Stimulated activated CD8-positive, alpha-beta memory T cell treated with anti-CD3 and anti-CD28 coated beads, Interleukin-15, amount 100 ng/mL, for 4 hours (primary cell): ENCODE measurements around the gene LPO.

Source experiments
- DNase-seq, 2 donors: peaks; one replicate each; pipeline ENCODE4 v3.0.0-alpha.2; 2020; ENCODE audit warnings: low read depth in 2 of 2

Gene LPO

GRCh38 chr17:58229384-58229783 is 9.0 kb upstream of the LPO start:
- no peak for DNase-seq

DNA sequence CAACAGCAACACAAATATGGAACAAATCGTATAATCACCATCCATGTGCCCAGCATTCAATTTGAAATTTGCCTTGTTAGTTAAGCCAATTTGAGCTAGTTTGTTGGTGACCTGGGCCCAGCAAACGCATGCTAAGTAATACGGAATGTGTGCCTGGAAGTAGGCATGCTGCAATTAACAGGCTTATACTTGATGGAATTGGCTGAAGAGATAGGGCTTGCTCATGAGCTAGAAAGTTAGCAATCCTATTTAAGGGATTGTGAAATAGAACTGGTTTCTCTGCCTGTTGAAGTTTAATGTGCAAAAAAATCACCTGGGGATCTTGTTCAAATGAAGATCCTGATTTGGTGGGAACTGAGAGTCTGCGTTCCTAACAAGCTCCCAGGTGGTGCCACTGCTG is 8.5 kb upstream of the LPO start:
- DNase-seq = no peak

GRCh38 chr17:58231641-58232040 is 6.7 kb upstream of the LPO start:
- DNase-seq = no peak

- no peak for DNase-seq
These were observed 5.7 kb upstream of the LPO start for GRCh38 chr17:58232707-58233156.

GRCh38 chr17:58233543-58233942 is 4.8 kb upstream of the LPO start:
- DNase-seq = no peak

GRCh38 chr17:58234512-58234911 is 3.9 kb upstream of the LPO start:
- no peak for DNase-seq

DNA sequence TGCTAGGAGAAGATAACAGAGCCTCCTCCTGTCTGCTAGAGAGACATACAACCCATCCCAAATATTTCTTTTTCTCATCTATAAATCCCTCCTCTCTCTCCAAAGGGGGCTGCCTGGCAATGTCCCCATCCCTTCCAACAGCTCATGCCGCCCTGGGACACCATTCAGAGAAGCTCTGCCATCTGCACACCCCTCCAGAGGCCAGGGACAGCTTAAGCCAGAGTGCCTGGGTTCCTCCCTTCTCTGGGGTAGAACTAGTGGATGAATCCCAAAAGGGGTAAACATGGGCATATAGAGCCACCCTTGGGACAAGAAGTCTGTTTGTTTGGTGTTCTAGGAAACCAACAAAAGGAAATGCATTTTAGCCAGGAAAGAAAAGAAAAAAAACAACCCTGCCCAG is 2.6 kb upstream of the LPO start:
- DNase-seq = no peak

GRCh38 chr17:58236394-58236793 is 2.0 kb upstream of the LPO start:
- no peak for DNase-seq

- DNase-seq = no peak
These were observed 1.6 kb downstream of the LPO start for GRCh38 chr17:58239987-58240386.

- DNase-seq = no peak
These were observed 3.9 kb downstream of the LPO start for GRCh38 chr17:58242171-58242784.

DNA sequence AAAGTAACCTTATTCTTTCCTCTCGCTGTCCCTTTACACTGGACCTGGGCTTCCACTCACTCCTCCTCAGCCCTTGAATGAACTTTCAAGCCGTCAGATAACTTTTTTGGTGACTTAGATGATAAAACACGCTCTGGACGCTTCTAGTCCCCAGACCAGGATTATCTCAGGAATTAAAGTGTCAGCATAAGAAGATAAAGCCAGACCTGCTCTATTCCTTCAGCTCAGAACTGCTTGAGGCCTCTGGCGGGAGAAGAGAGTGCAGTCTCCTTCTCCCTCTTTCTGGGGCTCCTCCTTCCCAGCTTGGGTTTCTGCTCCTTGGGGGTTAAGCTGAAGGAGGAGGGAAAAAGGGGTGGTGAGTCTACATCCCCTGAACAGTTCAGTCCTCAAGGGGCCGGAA is 6.6 kb downstream of the LPO start:
- DNase-seq = no peak

DNA sequence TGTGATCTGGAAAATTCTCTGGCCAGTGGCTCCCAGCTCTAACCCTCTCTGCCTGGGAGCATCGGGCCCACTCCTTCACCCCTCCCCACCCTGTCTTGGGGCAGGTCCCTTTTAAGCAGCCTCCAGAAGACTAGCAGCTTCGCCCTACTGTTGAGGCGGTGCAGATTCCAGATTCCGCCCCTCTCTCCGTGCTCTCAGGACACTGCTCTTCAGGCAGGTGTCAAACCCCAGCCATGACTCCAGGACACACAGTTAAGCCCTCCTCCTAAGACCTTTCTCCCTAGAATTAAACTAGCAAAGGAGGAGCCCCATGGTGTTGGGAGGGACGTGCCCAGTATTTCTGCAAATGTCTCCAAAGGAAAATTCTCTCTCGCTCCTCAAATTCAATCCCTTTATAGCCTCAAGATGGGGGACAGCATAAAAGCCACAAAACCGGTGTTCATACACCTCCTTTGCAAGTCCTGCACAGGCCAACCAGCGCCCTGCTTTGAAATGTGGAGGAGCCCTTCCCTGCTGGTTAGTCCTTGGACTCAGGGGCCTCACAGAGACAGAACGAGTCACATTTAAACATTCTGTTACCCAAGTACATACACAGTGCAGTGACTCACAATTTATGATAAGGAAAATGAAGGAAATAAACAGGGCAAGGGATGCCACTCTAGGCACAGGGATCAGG is 7.2 kb downstream of the LPO start:
- no peak for DNase-seq

DNA sequence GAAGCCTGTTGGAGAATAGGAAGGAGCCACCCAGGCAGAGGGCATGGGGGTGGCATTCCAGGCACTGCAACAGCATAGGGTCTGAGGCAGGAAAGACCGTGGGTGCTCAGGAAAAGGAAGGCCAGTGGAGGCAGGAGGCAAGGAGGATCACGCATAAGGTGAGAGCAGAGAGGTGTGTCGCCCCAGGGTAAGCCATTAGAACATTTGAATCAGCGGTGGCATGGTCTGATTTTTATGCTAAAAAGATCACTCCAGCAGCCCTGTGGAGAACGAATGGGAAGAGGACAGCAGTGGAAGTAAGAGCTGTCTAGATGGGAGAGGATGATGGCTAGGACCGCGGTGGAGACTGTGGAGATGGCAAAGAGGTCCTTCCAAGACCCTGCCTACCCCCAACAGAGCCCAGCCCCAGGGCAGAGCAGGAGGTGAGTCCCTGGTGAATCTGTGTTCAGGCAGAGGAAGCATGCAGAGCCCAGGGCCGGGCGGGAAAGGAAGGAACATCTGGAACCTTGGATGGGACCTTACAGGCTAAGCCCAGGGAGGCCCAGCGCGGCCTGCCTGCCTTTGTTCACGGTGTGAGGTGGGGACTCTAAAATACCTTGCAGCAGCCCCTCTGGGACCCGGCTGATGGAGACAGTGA is 7.8 kb downstream of the LPO start:
- no peak for DNase-seq

- no peak for DNase-seq
These were observed 8.4 kb downstream of the LPO start for GRCh38 chr17:58246781-58247180.

DNA sequence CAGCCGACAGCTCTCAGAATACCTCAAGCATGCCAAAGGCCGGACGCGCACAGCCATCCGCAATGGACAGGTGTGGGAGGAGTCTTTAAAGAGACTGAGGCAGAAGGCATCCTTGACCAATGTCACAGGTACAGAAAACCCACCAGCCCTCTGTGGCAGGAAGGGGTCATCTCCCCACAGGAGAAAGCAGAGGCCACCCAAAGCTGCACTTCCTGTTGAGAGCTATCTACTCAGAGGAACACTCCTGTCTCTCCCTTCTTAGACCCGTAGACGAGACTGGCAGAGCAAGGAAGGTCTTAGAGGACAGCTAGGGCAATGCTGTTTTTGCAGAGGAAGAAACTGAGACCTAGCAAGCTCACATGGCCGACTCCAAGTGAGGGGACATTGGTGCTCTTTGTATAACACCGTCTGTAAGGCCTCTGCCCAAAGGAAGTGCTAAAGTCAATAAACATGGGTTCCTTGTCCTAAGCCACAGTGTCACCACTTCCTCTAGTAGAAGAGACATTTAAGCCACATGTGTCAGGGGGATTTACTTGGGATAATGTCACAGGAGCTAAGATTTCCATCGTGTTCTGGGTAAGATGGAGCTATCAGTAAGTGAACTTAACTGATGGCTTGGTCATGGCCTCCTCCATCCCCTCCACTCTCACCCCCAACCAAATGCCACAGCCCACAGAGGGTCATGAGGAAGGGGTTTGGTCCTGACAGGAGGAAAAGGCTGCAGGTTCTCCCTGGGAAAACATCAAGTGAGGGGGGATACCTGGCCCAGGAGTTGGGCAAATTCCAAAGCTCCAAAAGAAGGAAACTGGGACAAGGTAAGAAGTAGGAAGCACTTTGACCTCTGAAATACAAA is 9.4 kb downstream of the LPO start:
- DNase-seq = no peak

- no peak for DNase-seq
These were observed 10.5 kb downstream of the LPO start for GRCh38 chr17:58248955-58249269.

DNA sequence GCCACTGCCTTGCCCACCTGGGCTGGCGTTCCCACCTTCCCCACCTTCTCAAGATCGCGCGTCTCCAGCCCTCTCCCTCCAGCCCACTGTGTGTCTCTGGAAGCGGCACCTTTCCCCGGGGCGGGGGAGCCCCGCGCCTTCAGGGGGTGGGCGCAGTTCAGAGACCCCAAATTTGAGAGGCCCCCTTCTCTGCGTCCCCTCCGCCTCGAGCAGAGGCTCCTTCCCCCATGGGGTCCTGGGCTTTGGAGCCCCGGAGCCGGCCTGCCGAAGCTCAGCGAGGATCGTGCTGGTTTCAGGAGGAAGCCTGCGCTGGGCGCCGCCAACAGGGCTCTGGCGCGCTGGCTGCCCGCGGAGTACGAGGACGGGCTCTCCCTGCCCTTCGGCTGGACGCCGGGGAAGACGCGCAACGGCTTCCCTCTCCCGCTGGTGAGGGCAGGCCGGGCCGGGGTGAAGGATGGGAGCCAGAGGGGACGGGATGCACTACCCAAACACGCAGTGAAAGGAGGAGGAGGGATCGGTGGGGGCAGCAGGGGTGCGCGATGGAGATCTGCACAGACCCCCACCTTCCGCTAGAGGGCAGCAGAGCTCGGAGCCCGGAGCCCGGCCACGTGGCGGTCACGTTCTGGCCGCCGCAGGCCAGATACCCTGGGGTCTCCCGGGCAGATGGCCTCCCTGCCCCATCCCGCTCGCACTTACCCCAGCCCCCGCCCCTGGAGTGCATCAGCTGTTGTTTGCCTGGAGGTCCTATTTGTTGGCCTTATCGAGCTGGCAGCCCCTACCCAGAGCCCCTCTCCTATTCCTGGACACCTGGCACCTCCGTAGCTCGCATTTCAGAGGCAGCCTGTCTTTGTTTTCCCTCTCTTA is 11.1 kb downstream of the LPO start:
- DNase-seq = peak; percentile 55 to 62

GRCh38 chr17:58250344-58251011 is 12.1 kb downstream of the LPO start:
- no peak for DNase-seq

GRCh38 chr17:58252141-58252540 is 13.8 kb downstream of the LPO start:
- no peak for DNase-seq

DNA sequence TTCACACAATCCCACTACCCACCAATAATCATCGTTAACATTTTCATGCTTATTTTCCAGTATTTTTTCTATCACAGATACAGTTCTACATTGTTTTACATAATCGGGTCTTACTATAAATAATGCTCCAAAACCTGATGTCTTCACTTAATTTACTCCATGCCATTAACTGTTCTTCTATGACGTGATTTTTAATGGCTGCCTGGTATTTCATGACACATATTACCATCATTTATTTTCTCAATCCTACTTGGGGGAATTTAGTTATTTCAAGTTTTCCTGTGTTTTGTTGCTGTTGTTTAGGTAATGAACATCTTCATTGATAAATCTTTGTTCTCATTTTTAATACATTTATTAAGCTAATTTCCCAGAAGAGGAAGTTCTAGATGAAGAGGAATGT is 14.7 kb downstream of the LPO start:
- no peak for DNase-seq

DNA sequence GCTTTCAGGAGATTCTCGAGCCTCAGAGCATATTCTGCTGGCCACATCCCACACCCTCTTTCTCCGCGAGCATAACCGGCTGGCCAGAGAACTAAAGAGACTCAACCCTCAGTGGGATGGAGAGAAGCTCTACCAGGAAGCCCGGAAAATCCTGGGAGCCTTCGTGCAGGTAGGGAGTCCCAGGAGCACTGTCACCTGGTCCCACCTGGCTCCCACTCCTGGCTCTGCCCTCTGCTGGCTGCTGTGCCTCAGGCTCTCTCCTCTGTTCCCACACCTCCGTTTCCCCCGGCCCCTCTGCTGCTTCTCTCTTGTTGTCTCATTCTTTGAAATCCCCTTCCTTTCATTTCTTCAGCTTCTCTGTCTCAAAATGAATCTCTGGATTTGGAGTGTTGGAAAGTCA is 16.4 kb downstream of the LPO start:
- no peak for DNase-seq
